Erythroblast (primary cell): ENCODE measurements around the gene KCNK17.

ENCODE experiments used
- DNase-seq, 2 experiments: peaks; one replicate each; lab custom pipeline; 2025; lab: John Stamatoyannopoulos, UW
- GATA1 ChIP-seq: IDR thresholded peaks from 2 replicates; pipeline ENCODE4 v1.6.1; 2011; ENCODE audit warnings: low read depth, mild to moderate bottlenecking, control low read depth, low read length, moderate library complexity
- POLR2A ChIP-seq: IDR thresholded peaks from 2 replicates; pipeline ENCODE4 v1.6.1; 2011; ENCODE audit warnings: mild to moderate bottlenecking, low read length

Gene KCNK17

DNA sequence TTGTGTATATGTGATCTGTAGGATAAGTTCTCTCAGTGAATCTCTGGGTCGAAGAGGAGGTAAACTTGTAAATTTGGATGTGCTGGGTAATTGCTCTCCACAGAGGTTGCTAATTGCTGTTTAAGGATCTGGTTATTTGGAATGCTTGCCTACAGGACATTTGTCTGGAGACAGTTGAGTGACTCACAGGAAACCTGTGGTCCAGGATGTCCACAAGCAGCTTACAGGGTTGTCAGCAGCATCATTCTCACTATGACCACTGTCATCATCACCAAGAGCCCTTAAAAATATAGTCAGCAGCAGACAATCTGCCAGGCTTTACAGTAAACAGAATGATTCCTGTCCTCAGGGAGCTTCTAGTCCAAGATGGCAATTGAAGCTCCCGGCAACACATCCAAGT lies 53.8 kb downstream of the KCNK17 start:
- no peak for TF ChIP-seq GATA1
- TF ChIP-seq POLR2A = no peak
- DNase-seq = no peak

- TF ChIP-seq POLR2A (no peak), GATA1 (no peak)
- no peak for DNase-seq
Measured at GRCh38 chr6:39256294-39256940, 57.8 kb downstream of the KCNK17 start.

DNA sequence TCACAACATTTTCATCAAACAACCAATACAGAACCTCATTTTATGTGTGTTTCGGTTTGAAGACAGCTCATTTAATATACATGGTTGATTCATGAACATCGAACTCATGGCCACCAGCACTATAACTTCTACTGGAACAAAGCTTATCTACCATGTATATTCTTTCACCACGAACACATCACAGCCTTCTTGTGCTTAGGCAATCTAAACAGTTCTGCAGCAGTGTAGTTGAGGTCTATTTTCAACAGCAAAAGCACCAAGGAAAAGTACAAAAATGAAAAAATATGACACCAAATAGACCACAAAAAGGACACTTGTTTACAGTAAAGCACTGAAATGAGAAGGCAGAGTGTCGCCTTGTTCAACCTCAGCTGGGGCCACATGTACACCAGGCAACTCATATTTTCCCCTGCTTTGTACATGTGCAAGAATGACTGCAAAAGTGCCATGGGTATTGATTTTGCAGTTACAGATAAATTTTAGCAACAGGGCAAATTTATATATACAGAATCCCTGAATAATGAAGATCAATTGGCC lies 59.2 kb downstream of the KCNK17 start:
- no peak for DNase-seq
- TF ChIP-seq GATA1 (no peak), POLR2A (no peak)

GRCh38 chr6:39251406-39251805 lies 62.8 kb downstream of the KCNK17 start:
- TF ChIP-seq GATA1 (no peak), POLR2A (no peak)
- no peak for DNase-seq

GRCh38 chr6:39250507-39250906 lies 63.7 kb downstream of the KCNK17 start:
- no peak for DNase-seq
- TF ChIP-seq GATA1 (no peak), POLR2A (no peak)

DNA sequence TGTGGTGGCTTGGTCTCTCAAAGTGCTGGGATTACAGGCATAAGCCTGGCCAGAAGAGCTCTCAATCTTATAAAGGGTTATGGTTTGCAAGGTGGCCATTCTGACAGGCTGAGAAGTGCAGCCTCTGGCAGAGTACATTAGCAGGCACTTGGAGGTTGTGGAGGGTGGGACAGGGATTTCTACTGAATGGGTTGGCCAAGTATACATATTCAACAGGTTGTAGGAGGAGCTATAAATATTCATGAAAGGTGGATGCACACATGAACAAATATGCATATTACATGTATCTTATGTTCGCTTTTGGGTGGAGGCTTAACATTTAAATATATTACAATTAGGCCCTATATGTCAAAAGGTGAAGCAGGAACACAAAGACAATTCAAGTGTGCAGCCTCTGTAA lies 64.9 kb downstream of the KCNK17 start:
- no peak for DNase-seq
- TF ChIP-seq POLR2A = no peak
- TF ChIP-seq GATA1 = no peak
